GM20000 (cell line): Measurements from ENCODE around the gene EHD4.

Experiments
- DNase-seq: peaks from one replicate; pipeline ENCODE4 v3.0.0; 2012; ENCODE audit warnings: low spot score
- TF ChIP-seq, protein P1 (sequence below): IDR thresholded peaks from 2 replicates; pipeline ENCODE4 v1.5.1; 2012; ENCODE audit warnings: mild to moderate bottlenecking, control low read depth; ENCODE audit errors: extremely low read depth, missing control alignments

The EHD4 gene

DNA sequence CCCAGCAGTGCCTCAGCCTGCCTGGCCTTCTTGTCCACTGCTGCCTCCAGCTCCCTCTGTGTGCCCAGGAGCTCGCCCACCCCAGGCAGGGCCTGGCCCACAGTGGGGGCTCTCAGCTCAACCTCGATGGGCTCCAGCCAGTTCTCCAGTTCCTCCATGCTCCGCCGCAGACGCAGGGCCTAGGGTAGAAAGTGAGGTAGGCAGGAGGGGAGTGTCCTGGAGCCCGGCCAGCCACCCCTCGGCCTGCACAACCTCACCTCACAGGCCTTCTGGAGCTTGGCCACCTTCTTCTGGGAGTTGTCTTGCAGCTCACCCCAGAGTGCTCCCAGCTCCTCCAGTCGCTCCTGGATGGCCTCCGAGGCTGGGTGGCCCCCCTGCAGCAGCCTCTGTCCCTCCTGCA, 115.0 kb downstream of the EHD4 start:
- TF ChIP-seq, protein P1, sequence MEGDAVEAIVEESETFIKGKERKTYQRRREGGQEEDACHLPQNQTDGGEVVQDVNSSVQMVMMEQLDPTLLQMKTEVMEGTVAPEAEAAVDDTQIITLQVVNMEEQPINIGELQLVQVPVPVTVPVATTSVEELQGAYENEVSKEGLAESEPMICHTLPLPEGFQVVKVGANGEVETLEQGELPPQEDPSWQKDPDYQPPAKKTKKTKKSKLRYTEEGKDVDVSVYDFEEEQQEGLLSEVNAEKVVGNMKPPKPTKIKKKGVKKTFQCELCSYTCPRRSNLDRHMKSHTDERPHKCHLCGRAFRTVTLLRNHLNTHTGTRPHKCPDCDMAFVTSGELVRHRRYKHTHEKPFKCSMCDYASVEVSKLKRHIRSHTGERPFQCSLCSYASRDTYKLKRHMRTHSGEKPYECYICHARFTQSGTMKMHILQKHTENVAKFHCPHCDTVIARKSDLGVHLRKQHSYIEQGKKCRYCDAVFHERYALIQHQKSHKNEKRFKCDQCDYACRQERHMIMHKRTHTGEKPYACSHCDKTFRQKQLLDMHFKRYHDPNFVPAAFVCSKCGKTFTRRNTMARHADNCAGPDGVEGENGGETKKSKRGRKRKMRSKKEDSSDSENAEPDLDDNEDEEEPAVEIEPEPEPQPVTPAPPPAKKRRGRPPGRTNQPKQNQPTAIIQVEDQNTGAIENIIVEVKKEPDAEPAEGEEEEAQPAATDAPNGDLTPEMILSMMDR: no peak
- no peak for DNase-seq

DNA sequence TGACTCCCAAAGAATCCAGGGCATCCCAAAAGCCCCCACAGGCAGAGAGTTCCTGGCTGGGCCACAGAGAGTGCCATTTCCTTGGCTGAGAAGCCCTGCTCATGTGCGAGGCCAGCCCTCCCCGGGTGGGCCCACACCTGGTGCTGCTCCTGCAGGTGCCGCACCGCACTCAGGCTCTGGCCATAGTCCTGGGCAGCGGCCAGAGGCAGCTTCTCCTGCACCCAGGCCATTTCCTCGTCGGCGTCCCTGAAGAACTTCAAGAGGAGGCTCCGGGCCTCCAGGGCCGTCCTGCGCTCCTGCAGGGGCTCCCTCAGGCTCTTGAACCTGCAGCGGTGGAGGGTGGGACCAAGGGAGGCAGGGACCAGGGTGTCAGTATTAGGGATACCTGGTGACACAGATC, 115.6 kb downstream of the EHD4 start:
- TF ChIP-seq, protein P1: no peak

DNA sequence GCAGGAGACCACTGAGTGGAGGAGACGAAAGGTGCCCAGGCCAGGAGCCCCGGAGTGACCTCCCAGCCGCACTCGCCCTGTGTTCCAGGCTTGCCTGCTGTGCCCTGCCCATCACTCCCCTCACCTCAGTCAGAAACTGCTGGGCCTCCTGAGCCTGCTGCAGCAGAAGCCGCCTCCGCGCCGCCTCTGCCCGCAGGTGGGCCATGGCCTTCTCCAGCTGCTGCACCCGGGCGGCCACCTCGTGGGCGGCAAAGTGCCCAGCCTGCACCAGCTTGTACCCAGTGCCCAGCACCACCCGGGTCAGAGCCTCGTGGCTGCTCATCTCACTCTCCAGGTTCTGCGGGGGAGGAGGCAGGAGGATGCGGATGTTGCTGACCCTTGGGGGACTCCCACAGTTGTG, 116.1 kb downstream of the EHD4 start:
- no peak for DNase-seq
- TF ChIP-seq, protein P1: no peak

More for the DNA sequence above, 115.6 kb downstream of the EHD4 start:
- DNase-seq: no peak

DNA sequence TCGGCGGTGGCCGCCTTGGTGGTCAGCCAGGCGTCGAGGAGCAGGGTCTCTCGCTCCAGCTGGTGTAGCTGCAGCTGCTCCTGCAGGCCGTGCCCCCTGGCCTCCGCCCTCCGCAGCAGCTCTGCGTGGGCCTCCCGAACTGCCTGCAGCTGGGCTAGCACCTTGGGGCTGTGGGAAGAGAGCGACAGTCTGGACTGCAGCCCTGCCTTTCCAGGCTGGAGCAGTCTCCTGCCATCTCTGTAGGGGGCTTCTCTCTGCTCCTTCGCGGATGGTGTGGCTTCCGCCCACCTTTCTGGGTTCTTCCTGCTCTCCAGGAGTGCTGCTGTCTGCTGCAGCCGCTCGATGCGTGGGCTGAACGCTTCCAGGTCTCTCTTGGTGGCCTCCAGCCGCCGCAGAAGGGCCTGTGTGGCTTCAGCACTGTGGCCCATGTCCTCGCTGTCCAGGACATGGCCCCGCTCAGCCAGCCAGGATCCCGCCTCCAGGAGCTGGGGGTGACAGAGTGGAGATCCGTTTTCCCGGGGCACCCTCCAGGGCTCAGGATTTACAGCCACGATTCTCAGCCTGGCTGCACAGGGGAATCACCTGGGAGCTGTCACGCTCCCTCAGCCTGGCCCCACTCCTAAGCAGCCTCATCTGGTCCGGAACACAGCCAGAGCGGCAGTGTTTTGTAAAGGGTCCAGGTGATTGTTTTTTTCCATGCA, 116.9 kb downstream of the EHD4 start:
- TF ChIP-seq, protein P1: no peak
- DNase-seq: no peak

DNA sequence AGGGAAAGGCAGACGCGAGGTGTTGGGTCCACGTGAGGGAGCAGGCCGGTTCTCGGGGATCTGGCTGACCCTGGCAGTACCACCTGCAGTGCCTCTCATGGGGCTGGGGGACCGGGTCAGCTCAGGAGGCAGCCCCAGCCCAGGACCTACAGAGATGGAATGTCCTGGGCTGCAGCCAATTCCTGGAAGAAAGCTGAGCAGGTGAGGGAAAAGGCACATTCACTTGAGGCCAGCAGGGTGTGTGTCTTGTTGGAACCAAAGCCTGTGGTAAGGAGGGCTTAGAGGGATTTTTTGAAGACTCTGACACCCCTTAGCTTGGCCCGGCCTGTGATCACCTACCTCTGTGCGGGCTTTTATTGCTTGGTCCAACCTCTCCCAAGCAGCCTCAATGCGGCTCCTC, 117.9 kb downstream of the EHD4 start:
- no peak for DNase-seq
- TF ChIP-seq, protein P1: no peak

DNA sequence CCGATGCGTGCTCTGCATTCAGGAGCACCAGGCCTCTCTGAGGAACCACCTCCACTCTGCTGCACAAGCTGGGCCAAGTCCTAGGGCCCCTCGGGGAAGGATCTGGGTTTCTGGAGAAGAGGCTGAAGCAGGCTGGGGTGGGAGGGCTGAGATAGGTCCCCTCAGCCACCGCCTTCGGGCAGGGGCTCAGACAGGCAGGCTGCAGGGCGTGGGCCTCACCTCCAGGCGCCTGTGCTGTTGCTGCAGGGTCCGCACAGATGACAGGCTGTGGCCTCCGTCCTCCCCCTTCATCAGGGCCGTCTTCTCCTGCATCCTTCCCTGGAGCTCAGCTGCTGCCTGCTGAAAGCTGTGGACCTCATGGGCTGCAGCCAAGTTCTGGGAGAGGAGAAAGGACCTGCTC, 118.5 kb downstream of the EHD4 start:
- TF ChIP-seq, protein P1: no peak

DNA sequence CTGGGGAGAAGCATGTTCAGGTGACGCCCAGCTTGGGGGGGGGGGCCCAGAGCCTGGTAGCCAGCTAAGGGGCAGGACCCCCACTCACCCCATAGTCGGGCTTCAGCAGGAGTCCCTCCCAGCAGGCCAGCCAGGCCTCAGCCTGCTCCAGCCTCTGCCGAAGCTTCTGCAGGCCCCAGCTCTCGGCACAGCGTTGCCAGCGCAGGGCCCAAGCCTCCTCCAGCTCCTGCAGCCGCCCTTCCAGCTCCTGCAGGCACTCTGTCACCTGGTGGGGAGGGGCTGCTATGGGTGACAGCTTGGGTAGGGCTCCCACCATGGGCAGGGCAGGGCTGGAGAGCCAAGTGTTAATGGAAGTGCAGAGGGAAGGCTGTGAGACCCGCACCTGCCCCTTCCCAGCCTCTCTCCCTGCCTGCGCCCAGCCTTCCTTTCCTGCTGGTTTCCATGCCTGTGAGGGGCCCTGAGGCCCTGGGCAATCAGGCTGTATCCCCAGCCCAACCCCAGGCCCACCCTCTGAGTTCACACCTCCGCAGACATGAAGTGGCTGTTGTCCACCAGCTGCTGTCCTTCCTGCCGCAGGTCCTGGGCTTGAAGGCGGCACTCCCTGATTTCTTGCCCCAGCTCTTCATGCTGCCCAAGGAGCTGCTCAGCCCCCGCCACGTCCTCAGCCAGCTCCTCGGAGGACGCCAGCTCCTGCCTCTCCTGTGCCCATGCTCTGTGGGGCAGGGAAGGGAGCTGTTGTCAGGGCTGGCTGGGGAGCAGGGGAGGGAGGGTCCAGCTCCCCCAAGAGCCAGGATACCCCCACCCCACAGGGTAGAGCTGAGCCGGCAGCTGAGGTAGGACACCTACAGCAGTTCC, 119.4 kb downstream of the EHD4 start:
- TF ChIP-seq, protein P1: no peak
- DNase-seq: no peak

More for the DNA sequence above, 118.5 kb downstream of the EHD4 start:
- DNase-seq: no peak
